Measurements from ENCODE around the gene NT5C3B.

NT5C3B gene

GRCh38 chr17:41814195-41814594 is 21.8 kb downstream of the NT5C3B start:
- TF ChIP-seq POLR2AphosphoS5 (IDR thresholded peaks at IDR 0.05; ENCODE audit: low read depth, low read length) (no peak), POLR2A (IDR thresholded peaks at IDR 0.05; ENCODE audit: low read depth, low read length) (no peak), TAF1 (IDR thresholded peaks at IDR 0.05; ENCODE audit: borderline replicate concordance, low read depth, low read length) (no peak)
- no peak for DNase-seq (ENCODE audit: insufficient read length)
- no peak for FAIRE-seq

DNA sequence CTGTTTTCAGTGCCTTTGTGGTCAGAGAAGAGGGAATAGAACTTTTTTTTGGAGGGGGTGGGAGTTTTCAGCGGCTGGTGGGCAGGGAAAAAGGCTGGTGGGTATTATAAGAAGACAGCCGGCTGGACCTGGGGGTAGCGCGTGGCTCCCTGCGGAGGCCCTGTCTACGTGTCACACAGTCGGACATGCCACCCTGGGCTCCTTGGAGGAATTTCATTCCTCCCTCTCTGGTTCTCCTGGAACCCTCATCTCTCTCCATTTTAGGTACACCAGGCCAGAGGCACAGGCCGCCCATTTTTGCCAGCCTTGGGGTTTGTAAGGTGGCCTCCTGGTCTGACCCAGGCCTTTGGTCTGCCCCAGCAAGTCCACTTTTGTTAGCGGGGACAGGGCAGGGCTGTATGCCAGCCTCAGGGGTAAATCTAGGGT is 22.3 kb downstream of the NT5C3B start:
- FAIRE-seq: no peak

GRCh38 chr17:41813152-41813680 is 22.8 kb downstream of the NT5C3B start:
- FAIRE-seq (no peak), DNase-seq (ENCODE audit: insufficient read length) (no peak)
- TF ChIP-seq POLR2A (IDR thresholded peaks at IDR 0.05; ENCODE audit: low read depth, low read length): no peak
- no peak for TF ChIP-seq POLR2AphosphoS5 (IDR thresholded peaks at IDR 0.05; ENCODE audit: low read depth, low read length)
- TF ChIP-seq TAF1 (IDR thresholded peaks at IDR 0.05; ENCODE audit: borderline replicate concordance, low read depth, low read length): no peak

More for the DNA sequence above, 22.3 kb downstream of the NT5C3B start:
- TF ChIP-seq TAF1 (IDR thresholded peaks at IDR 0.05; ENCODE audit: borderline replicate concordance, low read depth, low read length) (no peak), POLR2A (IDR thresholded peaks at IDR 0.05; ENCODE audit: low read depth, low read length) (no peak), POLR2AphosphoS5 (IDR thresholded peaks at IDR 0.05; ENCODE audit: low read depth, low read length) (no peak)
- DNase-seq (ENCODE audit: insufficient read length): no peak

- TF ChIP-seq POLR2AphosphoS5 (IDR thresholded peaks at IDR 0.05; ENCODE audit: low read depth, low read length) (no peak), TAF1 (IDR thresholded peaks at IDR 0.05; ENCODE audit: borderline replicate concordance, low read depth, low read length) (no peak)
- no peak for DNase-seq (ENCODE audit: insufficient read length)
- FAIRE-seq: no peak
Observed at GRCh38 chr17:41812381-41813151, 23.5 kb downstream of the NT5C3B start, which contains the start of gene FKBP10. Gene FKBP10, plus strand, starts transcription at chr17:41813004. Its CDS starts 31 bp downstream, at chr17:41813035.

DNA sequence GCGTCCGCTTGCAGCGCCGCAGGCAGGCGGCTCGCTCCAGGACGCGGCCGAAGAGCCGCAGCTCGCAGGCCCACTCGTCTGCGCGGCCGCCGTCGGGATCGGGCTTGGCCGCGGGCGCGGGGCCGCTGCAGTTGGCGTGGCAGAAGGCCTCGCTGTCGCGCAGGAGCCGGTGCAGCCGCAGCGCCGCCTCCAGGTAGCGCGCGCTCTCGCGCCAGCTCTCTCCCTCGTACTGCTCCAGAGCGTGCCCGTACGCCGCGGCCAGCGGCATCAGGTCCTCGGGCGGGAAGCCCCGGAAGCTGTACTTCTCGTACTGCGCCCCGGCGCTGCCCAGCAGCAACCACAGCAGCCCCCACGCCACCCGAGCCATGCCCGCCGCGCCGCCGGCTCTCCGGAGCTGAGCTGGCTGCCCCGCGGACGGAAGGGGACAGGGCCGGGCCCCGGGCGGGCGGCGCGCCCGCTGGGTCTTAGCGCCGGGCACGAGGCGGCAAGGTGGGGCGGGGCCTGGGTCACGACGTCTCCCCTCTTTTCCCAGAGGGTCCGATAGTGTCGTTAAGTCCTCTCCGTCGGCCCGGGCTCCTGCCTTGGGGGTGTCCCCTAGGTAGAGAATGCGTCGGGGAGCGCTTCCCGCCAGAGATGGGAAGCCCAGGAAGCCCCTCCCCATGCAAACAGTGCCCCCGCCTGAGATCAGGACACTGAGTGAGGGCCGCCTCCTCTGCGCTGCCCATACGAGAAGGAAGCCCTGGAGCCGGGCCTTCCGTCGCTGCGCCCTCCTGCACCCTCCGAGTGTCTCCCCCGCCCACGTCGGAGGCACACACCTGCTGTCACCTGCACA is 24.3 kb downstream of the NT5C3B start, which contains the start of gene P3H4:
Gene P3H4, minus strand, starts transcription at position 401 of the 832 bp plus-strand sequence. Its CDS starts 34 bp downstream, at position 367.
- no peak for TF ChIP-seq TAF1 (IDR thresholded peaks at IDR 0.05; ENCODE audit: borderline replicate concordance, low read depth, low read length)
- no peak for TF ChIP-seq POLR2A (IDR thresholded peaks at IDR 0.05; ENCODE audit: low read depth, low read length)
- TF ChIP-seq POLR2AphosphoS5 (IDR thresholded peaks at IDR 0.05; ENCODE audit: low read depth, low read length): no peak
- FAIRE-seq: peak; percentile 67
- DNase-seq (ENCODE audit: insufficient read length): peak; percentile 83

GRCh38 chr17:41810659-41811548 is 25.1 kb downstream of the NT5C3B start:
- TF ChIP-seq POLR2AphosphoS5 (IDR thresholded peaks at IDR 0.05; ENCODE audit: low read depth, low read length): no peak
- TF ChIP-seq POLR2A (IDR thresholded peaks at IDR 0.05; ENCODE audit: low read depth, low read length): no peak
- no peak for TF ChIP-seq TAF1 (IDR thresholded peaks at IDR 0.05; ENCODE audit: borderline replicate concordance, low read depth, low read length)
- no peak for FAIRE-seq
- DNase-seq (ENCODE audit: insufficient read length): no peak

DNA sequence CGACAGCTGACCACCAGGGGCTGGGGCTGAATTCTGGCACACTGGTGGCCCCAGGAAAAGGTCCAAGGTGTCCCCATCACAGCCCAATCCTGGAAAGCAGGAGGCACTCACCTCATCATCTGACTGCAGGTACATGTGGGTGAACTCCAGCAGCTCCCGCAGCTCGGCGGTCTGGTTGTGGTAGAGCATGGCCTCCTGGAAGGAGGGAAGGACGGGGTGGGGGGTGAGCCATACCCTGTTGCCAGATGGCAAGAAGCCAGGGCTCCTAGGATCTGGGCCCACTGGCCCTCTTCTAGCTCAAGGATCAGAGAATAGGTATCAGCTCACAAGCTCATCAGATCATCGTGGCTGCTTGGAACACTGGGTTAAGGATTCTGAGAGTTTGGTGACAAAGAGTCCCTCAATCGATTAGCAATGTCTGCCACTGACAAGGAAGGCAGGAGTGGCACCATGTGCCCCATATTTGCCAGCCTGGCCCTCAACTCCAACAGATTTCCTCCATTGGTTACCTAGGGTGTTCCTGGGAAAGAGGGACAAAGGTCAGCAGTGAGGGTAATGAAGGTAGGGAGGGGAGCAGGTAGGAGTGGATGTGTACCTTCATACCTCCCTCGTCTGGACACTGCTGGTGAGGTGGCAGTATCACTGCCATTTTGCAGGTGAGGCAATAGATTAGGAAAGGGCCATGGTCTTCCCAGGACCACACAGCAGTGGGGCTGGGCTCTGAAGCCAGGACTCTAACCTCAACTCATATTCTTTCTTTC is 29.2 kb downstream of the NT5C3B start:
- FAIRE-seq: no peak
- no peak for DNase-seq (ENCODE audit: insufficient read length)
- TF ChIP-seq POLR2A (IDR thresholded peaks at IDR 0.05; ENCODE audit: low read depth, low read length) (no peak), POLR2AphosphoS5 (IDR thresholded peaks at IDR 0.05; ENCODE audit: low read depth, low read length) (no peak), TAF1 (IDR thresholded peaks at IDR 0.05; ENCODE audit: borderline replicate concordance, low read depth, low read length) (no peak)

DNA sequence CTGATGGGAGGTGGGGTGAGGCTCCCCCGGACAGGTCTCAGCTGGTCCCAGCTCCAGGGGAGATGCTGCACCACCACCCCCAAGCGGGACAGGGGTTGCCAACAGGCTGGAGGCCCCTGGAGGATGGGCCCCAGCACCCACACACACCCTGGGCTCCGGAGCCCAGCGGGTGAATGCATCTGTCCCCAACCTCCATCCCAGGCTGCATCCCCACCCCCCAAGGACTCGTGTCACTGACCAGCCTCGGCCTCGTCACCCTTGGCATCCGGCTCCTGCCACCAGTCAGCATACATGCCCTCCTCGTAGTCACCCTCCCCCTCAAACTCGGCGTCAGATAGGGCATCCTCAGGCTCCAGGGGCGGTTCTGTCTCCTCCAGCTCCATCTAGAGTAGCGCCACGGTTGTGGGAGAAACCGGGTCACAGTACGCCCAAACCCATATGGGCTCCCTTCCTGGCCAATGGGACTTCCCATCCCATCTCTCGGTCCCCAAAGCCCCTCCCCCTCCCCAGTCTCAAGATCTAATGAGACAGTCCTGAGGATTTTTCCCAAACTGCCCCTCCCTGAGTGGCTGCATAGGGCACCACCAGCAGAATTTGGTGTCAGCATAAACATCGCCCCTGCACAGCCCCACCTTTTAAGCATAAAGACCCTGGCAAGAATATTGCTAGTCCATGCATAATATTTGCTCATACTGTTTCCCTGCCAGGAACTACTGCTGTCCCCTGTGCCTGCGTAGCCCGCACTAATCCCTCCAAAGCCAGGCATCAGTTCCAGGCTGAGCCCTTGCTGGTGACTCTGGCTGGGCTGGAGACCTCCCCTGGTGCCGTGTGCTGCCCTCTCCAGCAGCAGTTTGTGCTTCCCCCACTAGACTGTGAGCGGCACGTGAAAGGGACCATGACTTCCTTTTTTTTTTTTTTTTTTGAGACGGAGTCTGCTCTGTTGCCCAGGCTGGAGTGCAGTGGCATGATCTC is 32.7 kb downstream of the NT5C3B start:
- DNase-seq (ENCODE audit: insufficient read length): no peak
- FAIRE-seq: no peak
- TF ChIP-seq TAF1 (IDR thresholded peaks at IDR 0.05; ENCODE audit: borderline replicate concordance, low read depth, low read length) (no peak), POLR2A (IDR thresholded peaks at IDR 0.05; ENCODE audit: low read depth, low read length) (no peak), POLR2AphosphoS5 (IDR thresholded peaks at IDR 0.05; ENCODE audit: low read depth, low read length) (no peak)
